ENCODE data around the gene BCAR3. TPM values are rescaled to one million over a fixed set of nuclear protein-coding genes. Genes with fewer than 3 reads are reported as not detected.

Gene BCAR3
- total and polyA plus RNA-seq, 2 of the 4 experiments (the other 2 are of a cell fraction): 41.4 to 46.4 TPM

DNA sequence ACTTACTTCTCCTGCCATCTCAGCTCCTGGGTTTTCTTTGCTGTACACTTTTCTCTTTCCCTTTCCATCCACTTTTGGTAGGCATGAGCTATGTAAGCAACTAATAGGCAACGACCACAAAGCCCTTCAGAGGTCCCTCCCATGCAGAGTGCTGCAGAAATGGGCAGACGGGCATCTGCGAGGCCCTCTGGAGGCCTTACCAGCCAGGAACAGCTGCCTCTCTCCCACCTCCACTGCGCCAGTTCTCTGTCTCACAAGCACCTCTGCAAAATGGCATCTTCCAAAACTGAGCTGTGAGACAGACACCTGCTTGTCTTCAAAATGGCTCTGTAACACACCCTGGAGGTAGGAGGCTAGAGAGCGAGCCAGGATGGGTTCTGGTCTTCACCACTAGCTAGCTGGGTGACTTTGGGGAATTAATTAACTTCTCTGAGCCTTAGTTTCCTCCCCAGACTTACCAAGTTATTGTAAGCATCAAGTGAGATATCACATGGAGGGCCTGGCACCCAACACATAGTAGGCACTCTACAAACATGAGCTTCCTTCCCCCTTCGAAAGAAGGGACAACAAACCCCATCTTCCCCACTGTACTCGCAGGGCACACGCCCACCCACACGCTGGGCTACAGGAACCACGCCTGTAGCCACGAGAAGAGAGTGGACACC, 62.0 kb downstream of the BCAR3 start:
- H2BK5ac ChIP-seq (ENCODE audit: low read depth, low read length, poor library complexity, severe bottlenecking): no peak overlapping the region
- no peak overlapping the region for H2AK9ac ChIP-seq (replicated peaks; ENCODE audit: low read depth, low read length, poor library complexity)
- no peak overlapping the region; the same call in 1 of the 2 replicates for H3K14ac ChIP-seq (replicated peaks; ENCODE audit: low read depth, low read length)
- no TSS peak for BruUV-seq (replicated peaks)
- dilution Hi-C loops (cut with HindIII; ENCODE audit: low sequenced_read_pairs, unreplicated experiment) (no loop called here), in situ Hi-C loops (cut with MboI; ENCODE audit: low sequenced_read_pairs) (loop anchor here (10.0 kb wide), 2 partner anchors 175 to 315 kb away; partner anchors contain the start of gene FNBP1L), intact Hi-C loops (cut with micrococcal nuclease) (no loop called here)
- no peaks in the 10 kb centered on the region for H3K27me3 ChIP-seq (ENCODE audit: control insufficient read depth, insufficient read depth, low read length)
- DNase-seq (no peak), ATAC-seq (ENCODE audit: low read depth) (no peak)
- peaks cover 2% of the 10 kb centered on the region; the same call in 1 of the 2 replicates for H3K36me3 ChIP-seq (ENCODE audit: control insufficient read depth, insufficient read depth, low read length)
- H3K4me1 ChIP-seq (ENCODE audit: control insufficient read depth, insufficient read depth, low read length): peaks cover 48% of the 10 kb centered on the region
- no peak overlapping the region for H3K4me3 ChIP-seq (ENCODE audit: insufficient read depth, low read depth, low read length)
- H3K79me1 ChIP-seq (ENCODE audit: low read depth in 1 of 2, low read length in 2 of 2): peaks cover 48 to 92% of the 10 kb centered on the region in 2 experiments
- TF ChIP-seq POLR2A (IDR thresholded peaks at IDR 0.05; ENCODE audit: low read depth, low read length) (no peak), MAFK (IDR thresholded peaks at IDR 0.05; ENCODE audit: low read depth, low read length) (no peak), RFX5 (IDR thresholded peaks at IDR 0.05; ENCODE audit: low read depth, low read length) (no peak), RAD21 (IDR thresholded peaks at IDR 0.05; ENCODE audit: low read length) (no peak)
- H3K23ac ChIP-seq (ENCODE audit: low read depth, low read length): no peak overlapping the region
- H4K5ac ChIP-seq (ENCODE audit: low read depth, low read length): no peak overlapping the region
- no peak overlapping the region for H2BK15ac ChIP-seq (ENCODE audit: low read depth, low read length)
- H3K56ac ChIP-seq (ENCODE audit: extremely low read depth, insufficient read depth, low read length): no peak overlapping the region
- no peak overlapping the region for H3K9ac ChIP-seq (ENCODE audit: low read depth, low read length)
- H3K9me1 ChIP-seq (ENCODE audit: insufficient read depth, low read length): peaks cover 67% of the 10 kb centered on the region
- POLR2A ChIA-PET (ENCODE audit: unreplicated experiment): no interaction called here
- H4K8ac ChIP-seq (ENCODE audit: low read depth in 2 of 2, low read length in 2 of 2): no peak overlapping the region
- no peak overlapping the region for H2BK120ac ChIP-seq (ENCODE audit: low read depth, low read length)
- H2AFZ ChIP-seq (replicated peaks; ENCODE audit: low read length, poor library complexity): peak overlapping the region; percentile 38
- H3K4me2 ChIP-seq (ENCODE audit: low read depth, low read length): no peak overlapping the region
- H2BK20ac ChIP-seq (ENCODE audit: low read depth, low read length): no peak overlapping the region
- no peak overlapping the region for H4K91ac ChIP-seq (ENCODE audit: insufficient read depth, low read depth, low read length)
- no peaks in the 10 kb centered on the region for H3K9me3 ChIP-seq (ENCODE audit: control insufficient read depth, insufficient read depth, low read length)
- no peak overlapping the region for H3K27ac ChIP-seq (ENCODE audit: insufficient read depth, low read length)
- no peak overlapping the region for H2AK5ac ChIP-seq (ENCODE audit: low read depth, low read length)
- CTCF ChIA-PET: interaction anchor here (0.7 to 1.5 kb wide), 3 partner anchors 194 to 224 kb away, joined by 3 read pairs; no protein-coding TSS in a partner anchor
- H3K4ac ChIP-seq (ENCODE audit: low read depth, low read length): no peak overlapping the region
- H4K20me1 ChIP-seq (ENCODE audit: insufficient read depth, low read length): peaks cover 94% of the 10 kb centered on the region
- no peak overlapping the region for H3K18ac ChIP-seq (ENCODE audit: low read depth, low read length)
- 70% methylated on average over 2 of the region's 11 CpGs; no CpG with 5 or more reads in 1 of the 2 experiments for WGBS, 2 experiments (ENCODE audit: extremely low coverage in 2 of 2, insufficient read length in 1 of 2)

Data from IMR-90 (cell line).